ENCODE data around the gene FOXE3.

The FOXE3 gene

GRCh38 chr1:47459253-47459788, 43.2 kb downstream of the FOXE3 start:
- Histone ChIP-seq H2AFZ (ENCODE audit: low read depth, low read length) (no peak overlapping the region), H3K4me3 (ENCODE audit: low read depth in 1 of 2, low read length in 2 of 2) (no peak overlapping the region), H3K4me2 (ENCODE audit: insufficient read depth, low read length) (no peak overlapping the region), H3K36me3 (ENCODE audit: insufficient read depth, low read length) (no peaks in the 10 kb centered on the region), H3K4me1 (ENCODE audit: insufficient read depth, low read length) (no peaks in the 10 kb centered on the region), H4K20me1 (ENCODE audit: insufficient read depth, low read length) (no peaks in the 10 kb centered on the region), H3K79me2 (ENCODE audit: insufficient read depth, low read length) (no peaks in the 10 kb centered on the region), H3K27ac (ENCODE audit: low read length) (no peak overlapping the region), H3K27me3 (ENCODE audit: insufficient read depth, low read length, poor library complexity) (peaks cover 24% of the 10 kb centered on the region), H3K9me3 (ENCODE audit: insufficient read depth, low read length, severe bottlenecking) (no peaks in the 10 kb centered on the region), H3K9ac (ENCODE audit: low read depth, low read length) (no peak overlapping the region)
- ATAC-seq (ENCODE audit: insufficient read depth, low read depth) (no peak), DNase-seq (no peak)
- TF ChIP-seq, protein P1, sequence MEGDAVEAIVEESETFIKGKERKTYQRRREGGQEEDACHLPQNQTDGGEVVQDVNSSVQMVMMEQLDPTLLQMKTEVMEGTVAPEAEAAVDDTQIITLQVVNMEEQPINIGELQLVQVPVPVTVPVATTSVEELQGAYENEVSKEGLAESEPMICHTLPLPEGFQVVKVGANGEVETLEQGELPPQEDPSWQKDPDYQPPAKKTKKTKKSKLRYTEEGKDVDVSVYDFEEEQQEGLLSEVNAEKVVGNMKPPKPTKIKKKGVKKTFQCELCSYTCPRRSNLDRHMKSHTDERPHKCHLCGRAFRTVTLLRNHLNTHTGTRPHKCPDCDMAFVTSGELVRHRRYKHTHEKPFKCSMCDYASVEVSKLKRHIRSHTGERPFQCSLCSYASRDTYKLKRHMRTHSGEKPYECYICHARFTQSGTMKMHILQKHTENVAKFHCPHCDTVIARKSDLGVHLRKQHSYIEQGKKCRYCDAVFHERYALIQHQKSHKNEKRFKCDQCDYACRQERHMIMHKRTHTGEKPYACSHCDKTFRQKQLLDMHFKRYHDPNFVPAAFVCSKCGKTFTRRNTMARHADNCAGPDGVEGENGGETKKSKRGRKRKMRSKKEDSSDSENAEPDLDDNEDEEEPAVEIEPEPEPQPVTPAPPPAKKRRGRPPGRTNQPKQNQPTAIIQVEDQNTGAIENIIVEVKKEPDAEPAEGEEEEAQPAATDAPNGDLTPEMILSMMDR (IDR thresholded peaks at IDR 0.05; ENCODE audit: borderline replicate concordance, extremely low read depth, low read length, poor library complexity, severe bottlenecking) = no peak
- no peak for TF ChIP-seq EZH2 (IDR thresholded peaks at IDR 0.05; ENCODE audit: borderline replicate concordance, low read depth, low read length, severe bottlenecking)

GRCh38 chr1:47460040-47460439, 44.0 kb downstream of the FOXE3 start:
- no peaks in the 10 kb centered on the region for H3K4me1 ChIP-seq (ENCODE audit: insufficient read depth, low read length)
- no peak overlapping the region for H3K27ac ChIP-seq (ENCODE audit: low read length)
- no peaks in the 10 kb centered on the region for H4K20me1 ChIP-seq (ENCODE audit: insufficient read depth, low read length)
- TF ChIP-seq EZH2 (IDR thresholded peaks at IDR 0.05; ENCODE audit: borderline replicate concordance, low read depth, low read length, severe bottlenecking) = no peak
- TF ChIP-seq, protein P1 (IDR thresholded peaks at IDR 0.05; ENCODE audit: borderline replicate concordance, extremely low read depth, low read length, poor library complexity, severe bottlenecking) = no peak
- no peaks in the 10 kb centered on the region for H3K9me3 ChIP-seq (ENCODE audit: insufficient read depth, low read length, severe bottlenecking)
- no peak overlapping the region for H3K4me2 ChIP-seq (ENCODE audit: insufficient read depth, low read length)
- no peak overlapping the region for H2AFZ ChIP-seq (ENCODE audit: low read depth, low read length)
- peaks cover 24% of the 10 kb centered on the region for H3K27me3 ChIP-seq (ENCODE audit: insufficient read depth, low read length, poor library complexity)
- H3K4me3 ChIP-seq (ENCODE audit: low read depth in 1 of 2, low read length in 2 of 2) = no peak overlapping the region
- no peak for DNase-seq
- no peaks in the 10 kb centered on the region for H3K36me3 ChIP-seq (ENCODE audit: insufficient read depth, low read length)
- no peaks in the 10 kb centered on the region for H3K79me2 ChIP-seq (ENCODE audit: insufficient read depth, low read length)
- H3K9ac ChIP-seq (ENCODE audit: low read depth, low read length) = no peak overlapping the region
- no peak for ATAC-seq (ENCODE audit: insufficient read depth, low read depth)

GRCh38 chr1:47460456-47460855, 44.4 kb downstream of the FOXE3 start:
- Histone ChIP-seq H4K20me1 (ENCODE audit: insufficient read depth, low read length) (no peaks in the 10 kb centered on the region), H3K4me3 (ENCODE audit: low read depth in 1 of 2, low read length in 2 of 2) (no peak overlapping the region), H3K9me3 (ENCODE audit: insufficient read depth, low read length, severe bottlenecking) (no peaks in the 10 kb centered on the region), H3K27me3 (ENCODE audit: insufficient read depth, low read length, poor library complexity) (peaks cover 24% of the 10 kb centered on the region), H3K4me1 (ENCODE audit: insufficient read depth, low read length) (no peaks in the 10 kb centered on the region), H3K27ac (ENCODE audit: low read length) (no peak overlapping the region), H2AFZ (ENCODE audit: low read depth, low read length) (no peak overlapping the region), H3K36me3 (ENCODE audit: insufficient read depth, low read length) (no peaks in the 10 kb centered on the region), H3K9ac (ENCODE audit: low read depth, low read length) (no peak overlapping the region), H3K4me2 (ENCODE audit: insufficient read depth, low read length) (no peak overlapping the region), H3K79me2 (ENCODE audit: insufficient read depth, low read length) (no peaks in the 10 kb centered on the region)
- DNase-seq (no peak), ATAC-seq (ENCODE audit: insufficient read depth, low read depth) (no peak)
- TF ChIP-seq, protein P1 (IDR thresholded peaks at IDR 0.05; ENCODE audit: borderline replicate concordance, extremely low read depth, low read length, poor library complexity, severe bottlenecking) = no peak
- no peak for TF ChIP-seq EZH2 (IDR thresholded peaks at IDR 0.05; ENCODE audit: borderline replicate concordance, low read depth, low read length, severe bottlenecking)
